Hindlimb muscle (tissue), 1 donor: Measurements from ENCODE around the gene ADCY2. TPM values are rescaled to one million over a fixed set of nuclear protein-coding genes. Genes with fewer than 3 reads are reported as not detected.

ENCODE experiments used
- DNase-seq: peaks from one replicate; pipeline ENCODE4 v3.0.0-alpha.2; 2013
- polyA plus RNA-seq: library from polyadenylated mRNA; unstranded; fragments of 120-200 nt; gene quantifications from one replicate; pipeline ENCODE4 v1.2.1, GENCODE V29; 2013; ENCODE audit not compliant: insufficient read length

The ADCY2 gene
- polyA plus RNA-seq: 54.1 TPM

DNA sequence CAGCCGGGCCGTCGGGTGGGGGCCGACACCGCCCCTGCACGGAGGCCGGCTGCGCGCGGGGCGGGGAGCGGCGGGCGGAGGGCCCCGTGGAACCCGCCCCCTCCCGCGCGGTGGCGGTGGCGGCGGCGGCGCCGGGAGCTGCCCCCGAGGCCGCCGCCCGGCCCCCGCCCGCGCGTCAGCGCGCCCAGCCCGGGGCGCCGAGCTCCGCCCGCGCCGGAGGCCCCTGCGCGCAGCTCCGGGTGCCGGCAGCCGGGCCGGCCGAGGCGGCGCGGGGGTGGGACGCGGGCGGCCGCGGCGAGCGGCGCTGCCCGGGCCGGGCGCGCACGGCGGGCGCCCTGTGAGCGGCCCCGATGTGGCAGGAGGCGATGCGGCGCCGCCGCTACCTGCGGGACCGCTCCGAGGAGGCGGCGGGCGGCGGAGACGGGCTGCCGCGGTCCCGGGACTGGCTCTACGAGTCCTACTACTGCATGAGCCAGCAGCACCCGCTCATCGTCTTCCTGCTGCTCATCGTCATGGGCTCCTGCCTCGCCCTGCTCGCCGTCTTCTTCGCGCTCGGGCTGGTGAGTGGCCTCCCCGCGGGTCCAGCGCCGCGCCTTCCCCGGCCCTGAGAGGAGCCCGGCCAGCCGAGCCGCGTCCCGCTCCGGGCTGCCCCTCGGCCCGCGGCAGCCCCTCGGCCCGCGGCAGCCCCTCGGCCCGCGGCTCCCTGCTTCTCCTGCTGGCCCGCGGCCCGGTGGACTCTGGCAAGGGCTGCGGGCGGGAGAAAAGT lies at the start of gene ADCY2:
Gene ADCY2 (plus strand): TSS at position 192 of the 766 bp plus-strand sequence. CDS start 159 bp downstream, at position 351.
- peak; percentile 11 for DNase-seq

DNA sequence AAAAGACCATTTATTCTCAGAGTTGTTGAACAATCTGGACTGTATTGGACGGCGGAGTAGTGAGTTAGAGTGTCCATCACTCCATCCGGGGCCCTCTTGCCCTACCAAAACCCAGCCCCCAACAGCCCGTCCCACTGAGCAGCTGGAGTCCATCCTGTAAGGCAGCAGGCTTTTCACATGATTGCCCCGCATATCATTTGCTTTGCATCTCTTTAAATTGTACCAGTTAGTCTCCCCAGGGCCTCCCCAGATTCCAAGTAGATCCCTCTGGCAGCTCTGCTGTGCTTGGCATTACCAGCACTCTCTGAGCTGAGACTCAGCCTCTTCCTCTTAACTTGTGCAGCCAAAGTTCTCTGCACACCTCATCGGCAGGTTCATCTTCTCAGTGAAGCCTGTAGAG lies 48.6 kb upstream of the ADCY2 start:
- DNase-seq: no peak

DNA sequence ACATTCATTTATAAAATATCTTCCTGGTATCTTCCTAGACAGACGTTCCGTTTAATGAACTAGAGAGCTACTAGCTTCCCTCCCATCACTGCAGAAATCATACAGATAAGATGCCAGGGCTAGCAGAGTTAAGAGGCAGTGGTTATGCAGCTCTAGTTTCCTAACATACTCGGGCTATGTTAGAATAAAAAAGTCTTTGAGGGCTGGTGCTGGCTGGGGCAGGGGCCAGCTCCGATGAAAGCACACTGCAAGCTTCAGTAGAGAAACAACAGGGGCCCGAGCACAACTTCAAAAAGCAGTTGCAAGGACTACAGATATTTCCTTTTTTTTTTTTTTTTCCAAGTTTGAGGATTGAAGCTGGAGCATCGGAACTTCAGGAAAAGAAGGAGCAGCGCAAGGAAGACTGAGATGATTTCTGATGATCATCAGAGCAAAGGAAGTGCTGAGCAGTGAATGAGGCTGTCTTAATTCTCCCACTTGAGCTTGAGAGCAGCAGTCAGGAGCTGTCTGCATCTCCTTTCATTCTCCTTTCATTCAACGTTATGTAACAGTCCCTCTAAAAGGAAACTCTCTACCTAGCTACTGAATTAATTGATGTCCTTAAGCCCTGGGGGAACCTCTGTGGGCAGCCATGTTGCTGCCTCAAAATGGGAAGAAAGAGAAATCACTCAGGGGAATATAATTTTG lies 47.6 kb upstream of the ADCY2 start:
- no peak for DNase-seq

GRCh38 chr5:7361593-7361992 lies 34.3 kb upstream of the ADCY2 start:
- no peak for DNase-seq

DNA sequence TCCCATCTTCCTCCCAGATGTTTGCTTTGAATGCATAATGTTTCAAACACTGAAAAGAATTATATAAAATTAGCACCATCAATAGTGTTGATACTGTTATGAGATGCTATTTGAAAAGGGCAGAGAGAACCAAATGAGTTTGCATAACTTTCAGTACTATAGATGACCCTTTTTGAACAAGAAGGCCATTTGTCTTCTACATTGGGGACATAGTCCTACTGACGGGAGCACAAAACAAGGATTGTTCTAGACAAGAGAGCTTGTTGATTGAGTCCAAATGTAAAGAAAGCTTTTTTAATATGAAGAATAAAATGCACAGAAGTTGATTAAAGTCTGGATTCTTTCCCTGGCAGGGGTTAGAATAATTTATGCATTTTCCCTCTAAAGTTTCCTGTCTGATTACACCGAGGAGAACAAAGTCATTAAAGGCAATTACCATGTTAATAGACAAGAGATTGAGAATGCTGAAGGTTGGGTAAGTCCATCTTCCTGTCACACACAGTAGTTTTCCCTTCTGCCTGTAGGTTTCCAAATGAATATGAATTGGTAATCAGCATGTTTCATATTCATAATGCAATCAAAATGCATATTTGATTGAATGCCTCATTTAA lies 32.8 kb upstream of the ADCY2 start:
- no peak for DNase-seq

DNA sequence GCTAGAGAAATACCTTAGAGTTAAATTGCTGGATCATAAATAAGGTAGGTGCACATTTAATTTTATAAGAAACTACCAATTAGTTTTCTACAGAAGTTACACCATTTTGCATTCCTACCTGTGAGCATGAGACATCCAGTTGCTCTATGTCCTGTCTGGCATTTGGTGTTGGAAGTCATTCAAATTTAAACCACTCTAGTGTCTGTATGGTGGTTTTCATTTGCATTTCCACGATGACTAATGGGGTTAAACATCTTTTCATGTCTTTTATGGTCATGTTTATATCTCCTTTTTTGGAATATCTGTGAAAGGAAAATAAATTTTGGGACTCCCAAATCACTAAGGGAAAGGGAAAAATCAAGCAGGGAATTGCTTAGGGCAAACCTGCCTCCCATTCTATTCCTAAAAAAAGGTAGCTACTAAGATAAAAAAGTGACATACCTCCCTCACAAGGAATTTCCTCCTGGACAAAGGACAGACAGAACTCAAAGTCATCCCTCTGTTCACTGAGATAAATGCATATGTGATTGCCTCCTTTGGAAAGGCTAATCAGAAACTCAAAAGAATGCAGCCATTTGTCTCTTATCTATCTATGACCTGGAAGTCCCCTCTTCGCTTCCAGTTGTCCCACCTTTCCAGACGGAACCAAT lies 31.6 kb upstream of the ADCY2 start:
- DNase-seq: no peak

DNA sequence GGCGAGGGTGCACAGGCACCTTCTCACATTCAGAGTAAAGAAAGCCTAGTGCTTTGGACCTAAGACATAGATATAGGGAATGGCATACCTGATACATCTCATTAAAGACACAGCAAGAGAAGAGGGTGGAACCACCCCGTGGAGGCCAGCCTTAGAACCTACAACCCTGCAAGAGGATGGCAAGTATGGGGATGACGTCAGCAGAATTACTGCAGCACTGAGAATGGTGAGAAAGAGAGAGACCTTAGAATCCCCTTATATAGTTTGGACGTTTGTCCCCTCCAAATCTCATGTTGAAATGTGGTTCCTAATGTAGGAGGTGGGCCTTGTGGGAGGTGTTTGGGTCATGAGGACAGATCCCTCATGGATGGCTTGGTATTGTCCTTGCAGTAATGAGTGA lies 28.2 kb upstream of the ADCY2 start:
- DNase-seq: no peak

DNA sequence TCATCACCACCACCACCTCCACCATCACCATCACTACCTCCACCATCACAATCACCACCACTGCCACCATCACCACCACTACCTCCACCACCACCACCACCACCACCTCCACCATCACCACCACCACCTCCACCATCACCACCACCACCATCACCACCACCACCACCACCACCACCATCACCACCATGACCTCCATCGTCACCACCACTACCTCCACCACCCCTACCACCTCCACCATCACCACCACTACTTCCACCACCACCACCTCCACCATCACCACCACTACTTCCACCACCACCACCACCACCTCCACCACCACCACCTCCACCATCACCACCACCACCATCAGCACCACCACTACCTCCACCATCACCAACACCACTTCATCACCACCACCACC lies 23.5 kb upstream of the ADCY2 start:
- DNase-seq: no peak

DNA sequence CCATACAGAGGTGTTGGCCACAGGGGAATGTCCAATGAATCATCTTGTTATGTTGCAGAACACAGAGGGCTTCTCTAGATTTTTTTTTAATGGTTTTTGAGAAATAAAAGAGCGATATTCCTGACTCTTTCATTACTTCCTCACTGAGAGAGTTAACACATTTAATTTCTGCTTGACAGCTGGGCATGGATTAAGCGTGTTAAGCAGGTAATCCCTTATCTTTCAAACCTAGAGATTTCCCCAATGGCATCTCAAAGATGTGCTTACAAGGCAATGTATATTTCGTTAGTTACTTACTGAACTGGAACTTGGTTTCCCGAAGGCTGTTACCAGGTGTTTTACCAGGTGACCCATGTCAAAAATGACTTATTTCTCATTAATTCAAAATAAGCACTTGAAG lies 21.8 kb upstream of the ADCY2 start:
- no peak for DNase-seq

- no peak for DNase-seq
Observed at GRCh38 chr5:7375457-7375856, 20.5 kb upstream of the ADCY2 start.

DNA sequence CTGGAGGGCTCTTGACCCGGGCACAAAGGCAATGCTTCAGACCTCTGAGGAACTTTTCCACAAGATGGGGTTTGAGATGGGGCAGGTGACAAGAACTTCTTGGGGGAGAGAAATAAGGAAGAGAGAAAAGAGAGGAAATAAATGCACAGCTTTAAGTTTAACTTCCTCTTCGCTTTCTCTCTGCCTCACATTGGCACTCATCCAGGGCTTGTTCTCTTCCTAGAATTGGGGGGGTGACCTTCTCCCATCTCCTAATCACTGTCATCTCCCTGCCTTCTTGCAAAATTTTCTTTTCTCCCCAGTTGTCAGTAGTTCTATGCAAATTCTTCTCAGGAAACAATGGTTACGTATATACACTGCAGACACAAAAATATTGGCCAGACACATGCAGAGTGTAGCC lies 19.1 kb upstream of the ADCY2 start:
- no peak for DNase-seq

GRCh38 chr5:7377761-7378160 lies 18.2 kb upstream of the ADCY2 start:
- DNase-seq: no peak

DNA sequence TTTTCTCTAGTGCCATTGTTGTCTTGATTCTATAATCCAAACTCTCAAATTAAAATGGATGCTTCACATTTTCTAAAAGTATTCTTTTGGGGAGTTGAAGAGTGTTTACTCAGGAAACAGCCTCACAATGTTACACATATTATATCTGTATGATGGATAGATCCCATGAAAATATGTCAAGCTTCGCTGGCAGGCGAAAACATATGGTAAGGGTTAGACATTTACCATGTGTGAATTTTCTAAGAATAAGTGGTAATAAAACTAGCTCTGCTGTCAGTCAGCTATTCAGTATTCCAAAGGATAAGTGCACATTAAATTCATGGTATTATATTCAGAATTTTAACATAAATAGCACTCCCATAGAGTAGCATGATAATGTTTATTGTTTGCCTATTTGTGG lies 13.3 kb upstream of the ADCY2 start:
- DNase-seq: no peak

- DNase-seq: no peak
Observed at GRCh38 chr5:7385681-7386080, 10.3 kb upstream of the ADCY2 start.

DNA sequence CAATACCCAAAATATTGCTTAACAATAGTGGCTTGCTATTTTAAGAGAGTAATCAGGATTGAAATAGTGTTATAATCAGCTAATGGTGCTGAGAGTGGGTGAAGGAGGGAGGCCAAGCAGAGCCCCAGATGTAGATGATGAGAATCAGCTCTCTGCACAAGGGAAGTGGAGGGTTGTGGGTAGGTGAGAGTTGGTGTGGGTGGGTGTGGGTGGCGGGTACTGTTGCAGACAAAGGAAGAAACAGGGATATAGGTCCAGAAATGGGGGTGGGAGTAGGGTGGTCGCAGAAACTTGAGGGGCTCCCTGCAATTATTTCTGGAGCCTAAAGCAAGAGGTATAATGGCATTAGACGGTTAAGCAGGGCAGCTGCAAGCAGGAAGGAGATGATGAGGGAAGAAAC lies 7.4 kb upstream of the ADCY2 start:
- DNase-seq: no peak

DNA sequence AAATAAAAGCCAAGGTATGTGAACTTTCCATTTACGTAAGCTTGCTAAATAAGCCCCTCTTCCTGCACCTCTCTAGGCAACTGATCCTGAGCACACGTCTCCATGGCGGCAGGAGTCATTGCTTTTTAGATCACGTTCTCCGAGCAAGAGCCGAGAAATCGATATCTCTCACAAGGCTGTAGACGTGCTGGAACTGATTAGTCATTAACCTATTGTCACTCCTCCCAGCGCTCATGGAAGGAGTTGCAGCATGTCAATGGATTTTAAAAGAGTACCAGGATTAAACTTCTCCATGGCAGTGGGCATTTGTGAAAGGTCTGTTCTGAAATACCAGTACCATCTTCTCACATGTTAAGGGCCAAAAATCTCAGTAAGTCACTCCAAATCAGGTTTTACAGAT lies 4.7 kb upstream of the ADCY2 start:
- DNase-seq: no peak

DNA sequence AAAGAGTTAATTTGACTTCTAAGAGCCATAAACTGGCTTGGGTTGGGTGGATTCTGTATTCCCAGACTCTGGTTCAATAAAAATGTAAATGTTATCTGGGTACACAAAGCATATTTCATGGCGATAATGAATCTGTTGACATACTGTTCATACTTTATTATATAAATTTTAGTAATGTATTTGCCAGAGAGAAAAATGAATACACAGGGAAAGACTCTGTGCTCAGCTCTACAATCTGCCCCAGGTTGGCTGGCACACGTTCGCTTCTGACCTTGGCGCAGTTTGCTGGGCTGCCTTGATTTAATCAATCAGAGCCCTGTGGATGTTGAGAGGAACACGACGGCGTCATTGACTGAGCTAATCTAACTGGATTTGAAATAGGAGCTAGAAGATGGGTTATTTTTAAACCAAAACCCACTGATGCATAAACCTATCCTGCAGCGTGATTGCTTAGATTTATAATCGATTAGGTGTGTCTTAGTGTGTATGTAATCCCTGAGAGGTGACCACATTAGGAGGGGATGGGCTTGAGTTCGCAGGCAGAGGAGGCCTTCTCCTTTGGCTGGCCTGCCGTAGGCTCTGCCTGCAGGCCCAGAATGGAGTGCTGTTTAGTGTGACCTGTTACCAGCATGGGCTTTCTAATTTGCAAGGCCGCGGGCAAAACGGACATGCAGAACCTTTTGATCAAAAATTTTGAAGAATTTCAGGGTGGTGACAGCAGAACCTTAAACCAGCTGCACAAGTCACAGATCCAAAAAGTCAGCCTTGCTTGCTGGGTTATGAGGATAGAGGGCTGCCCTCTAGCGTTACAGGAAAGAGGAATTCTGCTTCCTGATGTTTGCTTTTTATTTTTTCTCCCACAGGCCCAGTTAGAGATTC lies 3.9 kb upstream of the ADCY2 start:
- peak; percentile 34 for DNase-seq

GRCh38 chr5:7392693-7393024 lies 3.3 kb upstream of the ADCY2 start:
- no peak for DNase-seq

GRCh38 chr5:7393921-7394799 lies 1.8 kb upstream of the ADCY2 start:
- DNase-seq: no peak

DNA sequence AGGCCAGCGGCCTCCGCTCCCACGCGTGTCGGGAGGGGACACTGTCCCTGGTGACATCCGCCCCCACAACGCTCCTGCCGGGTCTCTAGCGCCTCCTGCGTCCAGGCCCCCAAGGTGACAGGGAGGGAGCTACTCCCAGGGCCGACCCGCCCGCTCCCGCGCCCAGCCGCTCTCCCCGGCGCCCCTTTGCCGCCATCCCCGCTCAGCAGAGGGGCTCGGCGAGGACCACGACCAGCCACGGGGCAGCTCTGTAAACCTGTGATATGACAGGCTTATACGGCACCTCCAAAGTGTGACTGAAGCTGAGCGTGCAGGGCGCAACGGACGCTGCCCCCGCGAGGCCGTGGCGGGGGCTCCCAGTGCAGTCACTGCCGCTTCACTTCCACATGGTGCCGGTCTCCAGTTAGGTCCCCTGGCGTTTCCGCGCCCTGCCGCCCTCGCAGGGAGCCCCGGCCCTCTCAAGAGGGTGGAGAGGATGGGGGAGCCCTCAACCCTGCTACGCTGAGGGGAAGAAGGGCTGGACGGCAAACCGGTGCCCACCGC lies 978 bp upstream of the ADCY2 start:
- DNase-seq: no peak

DNA sequence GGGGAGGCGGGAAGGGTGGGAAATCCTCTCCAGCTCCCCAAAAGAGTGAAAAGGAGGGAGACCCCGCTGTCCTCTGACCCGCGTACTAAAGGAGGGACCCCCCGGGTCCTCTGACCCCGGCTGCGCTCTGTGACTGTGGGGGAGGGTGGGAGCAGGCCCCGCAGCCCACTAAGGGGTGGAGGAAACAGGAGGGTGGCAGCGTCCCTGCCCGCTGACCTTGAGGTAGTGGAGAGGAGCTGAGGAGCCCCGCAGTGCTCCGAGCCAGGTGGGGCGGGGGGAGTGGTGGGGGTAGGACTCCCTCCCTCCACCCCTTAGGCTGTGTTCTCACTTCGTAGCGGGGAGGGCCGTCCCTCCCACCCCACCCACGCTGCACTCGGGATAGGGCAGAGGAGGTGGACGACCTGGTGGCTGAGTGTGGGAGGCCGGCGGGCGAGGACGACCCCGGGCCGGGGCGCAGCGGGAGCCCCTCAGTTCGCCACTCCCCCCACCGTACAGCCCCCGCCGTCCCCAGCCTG lies 449 bp upstream of the ADCY2 start:
- DNase-seq: no peak
